Measurements from ENCODE around the gene RAB11FIP4.

Gene RAB11FIP4

DNA sequence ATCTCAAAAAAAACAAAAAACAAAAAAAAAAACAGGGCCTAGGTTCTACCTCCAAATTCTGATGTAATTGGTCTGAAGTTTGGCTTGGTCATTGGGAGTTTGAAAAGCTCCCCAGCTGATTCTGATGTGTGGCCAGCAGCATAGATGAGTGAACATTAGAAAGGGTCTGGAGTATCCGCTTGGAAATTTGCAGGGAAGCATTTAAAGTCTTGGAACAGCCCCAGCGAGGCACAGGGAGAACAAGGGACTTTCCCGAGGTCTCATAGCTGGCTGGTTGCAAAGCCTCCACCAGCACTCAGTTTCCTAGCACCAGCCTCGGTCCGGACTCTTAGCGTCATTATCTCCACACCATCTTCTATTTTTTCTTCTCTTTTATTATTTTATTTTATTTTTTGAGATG lies 70.8 kb downstream of the RAB11FIP4 start:
- DNase-seq: no peak

DNA sequence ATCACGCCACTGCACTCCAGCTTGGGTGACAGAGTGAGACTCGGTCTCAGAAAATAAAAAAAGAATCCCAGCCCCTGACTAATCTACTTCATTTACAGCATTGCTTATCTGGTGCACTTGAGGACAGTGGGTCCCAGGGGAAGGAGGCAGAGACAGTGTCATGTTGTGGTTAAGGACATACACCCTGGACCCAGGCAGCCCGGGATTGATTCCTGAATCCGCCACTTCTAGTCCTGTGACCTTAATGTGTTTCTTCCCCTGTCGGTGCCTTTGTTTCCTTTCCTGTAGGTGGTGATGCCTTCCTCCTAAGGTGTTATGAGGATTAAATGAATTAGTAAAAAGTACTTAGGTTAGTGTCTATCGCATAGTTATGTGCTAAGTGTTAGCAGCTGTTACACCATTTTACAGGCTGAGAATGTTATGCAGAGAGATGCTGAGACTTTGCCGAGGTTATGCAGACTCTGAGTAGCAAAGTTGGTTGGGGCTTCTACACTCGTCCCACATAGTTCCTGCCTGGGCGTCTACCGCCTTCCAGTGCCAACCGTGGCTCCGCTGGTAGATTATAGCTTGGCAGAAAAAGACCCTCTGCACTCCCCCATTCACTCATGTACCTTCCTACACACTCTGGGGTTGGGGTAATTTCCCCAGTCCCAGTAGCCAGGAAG lies 74.8 kb downstream of the RAB11FIP4 start:
- no peak for DNase-seq

DNA sequence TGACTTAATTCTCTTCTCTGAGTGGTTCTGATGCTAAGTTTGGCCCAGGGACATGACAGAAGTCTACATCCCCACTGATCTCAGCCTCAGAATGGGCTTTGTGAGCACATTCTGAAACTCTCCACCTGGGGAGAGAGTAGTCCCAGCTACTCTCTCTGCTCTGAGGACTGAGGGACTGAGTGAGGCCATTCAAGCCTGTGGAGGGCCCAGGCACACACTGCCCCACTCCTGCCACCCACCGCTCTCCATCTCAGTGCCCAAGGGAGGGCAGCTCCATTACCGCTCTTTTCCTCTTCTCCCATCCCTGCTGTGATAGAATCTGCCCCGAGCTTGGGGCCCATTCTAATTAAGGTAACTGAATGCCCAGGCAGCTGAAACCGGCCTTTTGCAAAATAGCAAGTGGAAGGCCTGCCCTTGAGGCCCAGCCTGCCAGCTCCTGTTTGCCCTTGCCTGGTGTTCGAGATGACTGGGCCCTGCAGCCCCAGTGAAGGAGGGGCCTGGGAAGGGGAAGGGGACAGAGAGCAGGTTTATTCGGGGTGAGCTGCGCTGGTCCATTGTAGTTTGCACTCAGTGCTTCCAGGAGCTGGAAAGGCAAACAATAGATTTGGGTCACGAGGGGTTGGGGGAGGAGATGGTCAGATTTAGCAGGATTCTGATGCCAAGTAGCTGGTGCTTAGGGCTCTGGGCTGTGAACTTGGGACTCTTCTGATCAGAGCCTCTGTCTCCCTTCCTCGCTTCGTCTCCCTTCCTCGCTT lies 76.2 kb downstream of the RAB11FIP4 start:
- no peak for DNase-seq

DNA sequence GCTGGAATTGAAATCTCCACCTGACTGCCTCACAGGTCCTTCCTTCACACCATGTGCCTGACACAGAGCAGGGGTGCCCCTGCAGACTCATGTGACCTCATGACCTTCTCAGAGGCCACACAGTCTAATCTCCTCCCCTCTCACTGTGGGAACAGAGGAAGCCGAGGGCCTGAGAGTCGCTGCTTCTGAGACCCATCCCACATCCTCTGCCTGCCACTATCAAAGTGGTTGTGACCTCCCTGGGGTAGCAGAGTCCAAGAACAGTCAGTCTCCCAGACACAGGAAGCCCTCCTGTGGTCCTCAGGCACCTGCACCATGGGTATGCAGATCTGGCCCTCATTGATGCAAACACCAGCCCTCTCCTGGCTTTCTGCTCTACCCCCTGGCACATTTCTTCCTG lies 78.5 kb downstream of the RAB11FIP4 start:
- DNase-seq: no peak

DNA sequence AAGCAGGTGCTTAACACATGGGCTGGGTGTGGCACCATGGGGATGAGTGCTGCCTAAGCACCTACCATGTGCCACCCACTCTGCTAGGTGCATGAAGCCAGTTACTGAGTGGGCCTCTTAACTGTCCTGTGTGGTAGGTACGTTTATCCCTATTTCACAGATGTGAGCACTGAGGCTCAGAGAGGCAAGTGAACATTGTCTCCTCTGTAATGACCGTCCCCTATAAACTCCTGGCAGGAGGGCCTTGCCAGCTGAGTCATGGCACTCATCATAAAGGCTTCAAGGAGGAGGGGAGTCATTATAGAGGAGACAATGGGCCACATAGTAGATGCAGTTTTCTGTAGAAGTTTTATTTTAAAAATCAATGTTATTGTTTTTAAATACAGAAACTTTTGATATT lies 79.1 kb downstream of the RAB11FIP4 start:
- no peak for DNase-seq

DNA sequence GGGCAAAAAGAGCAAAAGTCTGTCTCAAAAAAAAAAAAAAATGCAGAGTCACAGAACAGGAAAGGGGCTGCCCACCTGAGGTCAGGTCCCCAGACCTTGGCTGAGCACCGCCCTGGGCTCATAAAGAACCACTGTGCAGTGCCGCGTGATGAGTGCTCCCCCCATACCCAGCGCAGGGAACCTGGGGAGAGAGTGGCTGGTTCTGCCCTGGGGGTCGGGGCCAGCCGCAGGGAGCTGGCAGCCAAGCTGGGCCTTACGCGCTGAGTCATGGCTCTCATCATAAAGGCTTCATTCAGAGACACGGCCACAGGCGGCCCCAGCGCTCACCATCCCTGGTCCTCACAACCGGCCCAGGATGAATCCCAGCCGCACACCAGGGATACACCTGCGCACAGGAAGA lies 80.7 kb downstream of the RAB11FIP4 start:
- no peak for DNase-seq

DNA sequence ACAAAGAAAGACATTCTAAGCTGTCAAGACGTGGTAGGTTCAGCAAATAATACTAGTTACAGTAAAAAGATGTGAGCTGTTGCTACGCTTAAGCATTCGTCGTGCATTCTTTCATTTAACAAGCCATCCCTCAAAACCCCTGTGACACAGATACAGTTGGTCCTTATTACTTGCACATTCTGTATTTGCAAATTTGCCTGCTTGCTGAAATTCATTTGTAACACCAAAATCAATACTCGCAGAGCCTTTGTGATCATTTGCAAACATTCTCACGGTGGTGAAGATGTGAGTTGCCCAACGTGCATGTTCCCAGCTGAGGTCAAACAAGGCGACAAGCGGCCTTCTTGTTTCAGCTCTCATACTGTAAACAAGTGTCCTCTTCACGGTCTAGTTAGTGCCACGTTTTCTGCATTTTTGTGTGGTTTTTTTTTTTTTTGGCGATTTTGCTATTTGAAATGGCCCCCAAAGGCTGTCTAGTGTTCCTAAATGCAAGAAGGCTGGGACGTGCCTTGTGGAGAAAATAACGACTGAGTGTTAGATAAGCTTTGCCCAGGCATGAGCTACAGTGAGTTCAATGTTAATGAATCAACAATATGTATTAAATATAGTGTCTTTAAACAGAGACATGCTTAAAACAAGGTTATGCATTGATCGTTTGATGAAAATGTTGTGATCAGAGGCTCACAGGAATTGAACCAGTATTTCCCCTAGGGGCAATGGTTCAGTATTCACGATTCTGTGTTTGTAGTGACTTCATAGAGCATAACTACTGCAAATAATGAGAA lies 84.1 kb downstream of the RAB11FIP4 start:
- DNase-seq: no peak

DNA sequence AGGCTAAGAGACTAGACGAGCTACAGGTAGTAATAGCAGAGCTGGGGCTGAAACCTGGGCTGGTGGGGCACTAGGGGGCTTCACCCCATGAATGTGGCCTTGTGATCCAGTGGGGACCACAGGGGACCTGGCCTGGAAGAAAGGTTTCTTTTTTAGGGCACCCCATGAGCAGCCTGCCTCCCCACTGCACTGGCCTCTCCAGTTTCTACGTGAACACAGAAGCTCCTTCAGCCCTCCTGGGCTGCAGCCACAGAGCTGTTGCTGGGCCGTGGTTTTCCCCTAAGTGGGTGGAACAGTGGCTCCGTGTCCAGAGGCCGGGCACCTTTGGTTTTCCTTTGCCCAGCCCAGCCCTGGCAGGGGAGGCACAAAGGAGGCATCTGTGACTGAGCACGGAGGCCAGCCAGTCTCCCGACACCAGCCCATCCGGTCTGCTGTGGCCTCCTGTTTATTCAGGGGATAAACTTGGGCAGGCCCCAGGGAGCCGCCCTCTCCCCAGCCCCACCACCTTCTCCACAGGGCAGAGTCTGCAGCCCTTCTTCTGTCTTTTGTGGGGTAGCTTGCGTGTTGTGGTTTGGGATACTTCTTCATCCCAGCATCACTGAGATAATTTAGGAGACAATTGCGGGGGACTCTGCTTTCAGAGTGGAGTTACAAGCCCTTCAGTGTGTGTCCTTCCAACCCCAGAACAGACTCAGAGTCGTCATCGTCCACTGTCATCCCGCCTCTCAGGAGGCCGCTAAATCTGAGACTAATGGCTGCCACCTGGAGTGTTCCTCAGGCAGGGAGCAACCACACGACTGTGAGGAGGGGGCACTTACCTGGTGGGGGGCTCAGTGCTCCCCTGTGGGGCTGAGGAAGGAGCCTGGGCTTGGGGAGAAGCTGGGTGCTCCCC lies 85.3 kb downstream of the RAB11FIP4 start:
- no peak for DNase-seq

DNA sequence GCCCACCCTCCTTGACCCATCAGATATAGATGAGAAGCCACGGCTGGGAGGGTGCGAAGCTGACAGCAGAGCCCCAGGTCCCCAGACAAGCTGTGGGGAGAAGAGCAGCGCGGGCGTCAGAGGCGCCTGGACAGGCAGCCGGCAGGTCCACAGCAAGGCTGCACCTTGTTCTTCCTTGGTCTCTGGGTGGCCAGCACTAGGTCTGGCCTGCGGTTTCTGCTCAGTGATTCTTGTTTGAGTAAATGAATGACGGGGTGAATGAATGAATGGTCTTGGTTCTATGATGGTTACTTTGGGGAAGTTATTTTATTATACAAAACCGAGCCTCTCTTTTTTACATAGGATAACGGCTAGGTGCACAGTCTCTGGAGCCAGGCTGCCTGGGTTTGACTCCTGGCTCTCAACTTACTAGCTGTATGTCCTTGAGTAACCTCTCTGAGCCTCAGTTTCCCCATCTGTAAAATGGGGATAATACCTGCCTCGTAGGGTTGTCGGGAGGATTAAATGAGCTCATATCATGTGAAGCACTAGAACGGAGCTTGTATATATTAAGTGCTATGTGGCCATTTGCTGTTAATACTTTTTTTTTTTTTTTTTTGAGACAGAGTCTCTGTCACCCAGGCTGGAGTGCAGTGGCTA lies 86.1 kb downstream of the RAB11FIP4 start:
- no peak for DNase-seq

DNA sequence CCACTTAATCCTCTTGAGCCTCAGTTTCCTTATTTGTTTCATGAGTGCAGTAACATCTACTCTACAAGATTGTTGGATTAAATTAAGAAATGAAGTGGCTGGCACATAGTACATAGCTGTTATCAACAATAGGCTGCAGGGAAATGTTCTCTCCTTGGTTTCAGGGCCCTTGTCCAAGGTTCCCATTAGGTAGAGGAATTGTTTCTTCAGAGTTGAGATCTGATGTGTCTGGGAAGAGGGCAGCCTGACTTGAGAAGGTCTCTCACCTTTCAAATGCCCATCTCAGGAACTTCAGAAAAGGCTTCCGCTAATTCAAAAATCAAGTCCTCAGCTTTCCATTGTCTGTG lies 87.6 kb downstream of the RAB11FIP4 start:
- DNase-seq: no peak

DNA sequence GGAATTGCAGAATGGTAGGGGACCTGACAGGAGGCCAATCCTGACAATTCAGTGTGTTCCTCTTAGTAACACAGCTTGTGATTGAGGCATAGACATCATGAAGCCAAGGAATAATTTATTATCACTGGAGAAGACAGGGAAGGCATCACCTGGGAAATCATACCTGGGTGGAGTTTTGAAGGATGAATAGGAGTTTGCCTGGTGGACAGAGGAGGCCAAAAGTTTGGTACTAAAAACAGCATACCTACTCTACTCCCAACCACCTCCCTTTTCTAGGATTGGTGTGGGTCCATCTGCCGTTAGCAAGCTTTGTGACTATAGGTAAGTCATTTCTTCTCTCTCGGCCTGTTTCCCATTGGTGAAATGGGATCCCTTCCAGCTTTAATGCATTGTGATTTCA lies 88.0 kb downstream of the RAB11FIP4 start:
- no peak for DNase-seq

DNA sequence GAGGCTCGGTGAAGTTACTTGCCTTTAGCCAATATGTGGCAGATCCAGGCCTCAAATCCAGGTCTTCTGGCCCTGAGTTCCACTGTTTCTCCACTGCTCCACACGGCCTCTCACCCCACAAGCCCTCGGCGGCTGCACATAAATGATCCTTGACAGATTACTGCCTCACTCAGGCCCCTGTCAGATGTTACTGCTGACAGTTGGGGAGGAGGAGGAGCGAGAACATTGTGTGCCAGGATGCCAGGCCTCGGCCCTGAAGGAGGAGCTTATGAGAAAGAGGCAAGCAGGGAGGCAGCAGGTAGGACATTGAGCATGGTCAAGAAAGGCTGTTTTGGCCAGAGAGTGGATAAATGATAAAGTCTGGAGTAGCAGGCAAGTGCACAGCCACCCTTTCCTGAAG lies 88.6 kb downstream of the RAB11FIP4 start:
- DNase-seq: no peak

DNA sequence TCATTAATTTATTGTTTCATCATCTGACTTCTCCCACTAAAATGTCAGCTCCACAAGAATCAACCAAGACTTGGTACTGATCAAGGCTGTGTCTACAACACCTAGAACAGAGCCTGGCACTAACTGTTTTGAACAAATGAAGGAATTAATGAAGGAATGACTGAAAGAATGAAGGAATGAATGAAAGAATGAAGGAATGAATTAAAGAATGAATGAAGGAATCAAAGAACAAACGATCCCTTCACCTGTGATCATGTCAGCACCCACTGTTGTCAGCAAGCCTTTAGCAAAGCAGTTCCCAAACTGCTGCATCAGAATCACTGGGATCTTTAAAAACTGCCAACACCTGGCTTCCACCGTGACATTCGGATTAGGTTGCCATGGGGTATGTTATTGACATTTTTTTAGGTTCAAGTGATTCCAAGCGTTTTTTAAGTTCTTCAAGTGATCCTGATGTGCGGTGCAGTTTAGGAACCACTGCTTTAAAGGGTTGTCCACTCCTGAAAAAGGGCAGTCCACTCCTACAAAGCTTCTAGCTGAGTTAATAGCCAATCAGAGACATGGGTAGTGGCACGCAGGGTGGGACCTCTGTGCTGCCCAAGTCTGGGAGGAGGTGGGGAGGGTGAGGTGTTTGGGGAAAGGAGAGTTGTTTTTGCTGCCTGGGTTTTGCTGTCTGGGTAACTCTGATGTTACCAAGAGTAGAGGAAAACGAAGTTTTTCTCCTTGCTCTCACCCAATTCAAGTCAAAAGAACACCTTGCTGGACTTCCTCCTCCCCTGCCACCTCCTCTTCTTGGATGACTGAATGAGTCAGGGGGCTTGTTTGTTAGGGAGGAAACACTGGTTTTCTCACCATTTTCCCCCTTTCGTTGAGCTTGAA lies 89.7 kb downstream of the RAB11FIP4 start:
- DNase-seq: no peak

DNA sequence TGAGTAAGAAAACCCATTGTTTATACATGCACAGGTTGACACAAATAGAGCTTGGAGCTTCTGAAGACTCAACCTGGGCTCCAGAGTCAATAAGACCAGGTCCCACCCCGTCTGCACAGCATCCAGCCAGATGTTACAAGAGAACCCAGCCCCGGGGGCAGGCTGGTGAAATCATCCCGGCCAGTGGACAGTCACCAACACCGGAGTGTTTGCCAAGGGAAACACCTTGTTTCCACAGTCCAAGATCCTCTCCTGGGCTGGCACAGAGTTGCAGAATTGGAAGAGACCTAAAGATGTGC lies 90.3 kb downstream of the RAB11FIP4 start:
- DNase-seq: no peak

DNA sequence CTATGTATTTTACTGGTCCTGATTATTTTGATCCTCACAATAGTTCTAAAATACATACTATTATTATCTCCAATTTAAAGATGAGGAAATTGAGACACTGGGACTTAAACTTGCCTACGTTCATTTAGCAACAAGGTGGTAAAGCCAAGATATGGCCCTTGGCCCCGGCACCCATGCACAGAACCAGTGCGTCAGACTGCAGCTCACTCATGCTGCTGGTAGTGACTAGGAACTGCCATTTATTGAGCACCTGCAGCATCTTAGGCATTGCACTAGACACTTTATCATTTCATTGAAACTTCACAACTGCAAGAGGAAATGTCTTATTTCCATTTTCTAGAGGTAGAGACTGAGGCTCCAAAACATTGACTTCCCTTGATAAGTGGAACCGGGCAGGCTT lies 93.3 kb downstream of the RAB11FIP4 start:
- no peak for DNase-seq

DNA sequence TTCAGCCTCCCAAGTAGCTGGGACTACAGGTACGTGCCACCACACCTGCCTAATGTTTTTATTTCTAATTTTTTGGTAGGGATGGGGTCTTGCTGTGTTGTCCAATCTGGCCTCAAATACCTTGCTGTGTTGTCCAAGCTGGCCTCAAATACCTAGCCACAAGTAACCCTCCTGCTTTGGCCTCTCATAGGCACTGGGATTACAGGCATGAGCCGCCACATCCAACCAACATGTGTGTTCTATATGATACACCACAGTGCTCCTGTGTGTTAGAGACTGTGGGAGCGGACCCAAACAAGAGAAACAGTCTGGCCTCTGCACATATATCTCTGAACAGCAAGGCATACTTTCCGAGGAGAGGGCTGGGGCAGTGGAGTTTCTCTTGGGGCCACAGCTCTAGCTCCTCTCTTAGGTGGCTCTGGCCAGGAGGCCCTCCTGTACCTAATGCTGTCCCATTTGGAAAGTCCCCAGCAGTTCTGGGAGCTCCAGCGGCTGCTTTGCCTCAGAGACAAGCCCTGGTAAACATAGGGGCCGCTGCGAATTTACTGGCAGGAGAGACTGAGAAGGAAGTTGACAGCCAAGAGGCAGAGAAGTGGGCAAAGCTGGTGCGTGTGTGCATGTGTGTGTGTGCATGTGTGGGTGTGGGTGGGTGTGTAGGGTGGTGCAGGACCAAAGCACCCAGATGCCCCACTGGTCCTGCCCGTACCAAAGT lies 95.0 kb downstream of the RAB11FIP4 start:
- no peak for DNase-seq

DNA sequence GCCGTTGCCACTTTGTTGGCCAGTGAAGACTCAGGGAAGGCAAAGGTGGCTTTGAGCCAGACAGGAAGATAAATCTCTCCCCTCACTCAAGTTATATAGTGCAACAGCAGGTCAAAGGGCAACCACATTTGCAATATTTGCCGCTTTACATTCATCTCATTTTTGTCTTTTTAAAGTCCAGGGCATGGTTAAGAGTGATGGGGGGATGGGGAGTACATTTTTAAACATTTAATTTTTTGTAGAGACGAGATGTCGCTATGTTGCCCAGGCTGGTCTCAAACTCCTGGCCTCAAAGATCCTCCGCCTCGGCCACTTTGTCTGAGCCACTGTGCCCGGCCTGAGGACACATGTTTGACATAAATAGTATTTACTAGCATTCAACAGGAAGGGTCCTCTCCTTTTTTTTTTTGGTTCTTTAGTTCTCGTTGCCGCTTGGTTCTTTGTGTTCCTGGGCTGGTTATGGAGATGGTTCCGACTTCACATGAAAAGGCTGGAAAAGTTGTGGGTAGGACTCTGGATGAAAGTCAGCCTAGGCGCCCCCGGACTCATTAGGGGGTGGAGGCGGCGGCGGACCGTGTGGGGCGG lies 95.7 kb downstream of the RAB11FIP4 start:
- no peak for DNase-seq

DNA sequence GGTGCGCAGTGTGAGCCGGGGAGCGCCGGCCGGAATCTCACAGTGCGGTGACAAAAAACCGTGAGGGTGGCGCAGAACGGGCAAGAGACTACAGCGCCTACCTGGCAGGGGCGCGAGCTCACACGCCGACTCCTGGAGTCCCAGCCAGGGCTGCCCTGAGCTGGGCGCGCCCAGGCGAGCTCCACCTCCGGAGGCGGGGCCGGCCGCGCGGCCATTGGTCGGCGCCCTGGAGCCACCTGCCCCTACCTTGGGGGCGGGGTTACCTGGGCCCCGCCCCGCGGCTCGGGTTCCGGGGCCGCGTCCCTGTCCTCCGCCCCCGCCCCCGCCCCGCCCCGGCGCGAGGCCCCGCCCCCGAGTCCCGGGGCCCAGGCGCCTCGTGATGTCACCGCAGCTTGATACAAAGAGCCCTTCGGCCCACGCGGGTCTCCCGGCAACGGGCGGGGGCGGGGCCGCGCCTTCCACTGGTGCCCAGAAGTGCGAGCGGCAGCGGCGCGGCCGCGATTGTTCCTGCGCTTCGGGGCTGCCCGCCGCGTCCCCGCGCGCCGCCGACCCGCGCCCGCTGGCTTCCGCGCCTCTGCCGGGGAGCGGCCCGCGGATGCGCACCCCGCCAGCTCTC lies 96.3 kb downstream of the RAB11FIP4 start:
- peak; percentile 96 for DNase-seq

DNA sequence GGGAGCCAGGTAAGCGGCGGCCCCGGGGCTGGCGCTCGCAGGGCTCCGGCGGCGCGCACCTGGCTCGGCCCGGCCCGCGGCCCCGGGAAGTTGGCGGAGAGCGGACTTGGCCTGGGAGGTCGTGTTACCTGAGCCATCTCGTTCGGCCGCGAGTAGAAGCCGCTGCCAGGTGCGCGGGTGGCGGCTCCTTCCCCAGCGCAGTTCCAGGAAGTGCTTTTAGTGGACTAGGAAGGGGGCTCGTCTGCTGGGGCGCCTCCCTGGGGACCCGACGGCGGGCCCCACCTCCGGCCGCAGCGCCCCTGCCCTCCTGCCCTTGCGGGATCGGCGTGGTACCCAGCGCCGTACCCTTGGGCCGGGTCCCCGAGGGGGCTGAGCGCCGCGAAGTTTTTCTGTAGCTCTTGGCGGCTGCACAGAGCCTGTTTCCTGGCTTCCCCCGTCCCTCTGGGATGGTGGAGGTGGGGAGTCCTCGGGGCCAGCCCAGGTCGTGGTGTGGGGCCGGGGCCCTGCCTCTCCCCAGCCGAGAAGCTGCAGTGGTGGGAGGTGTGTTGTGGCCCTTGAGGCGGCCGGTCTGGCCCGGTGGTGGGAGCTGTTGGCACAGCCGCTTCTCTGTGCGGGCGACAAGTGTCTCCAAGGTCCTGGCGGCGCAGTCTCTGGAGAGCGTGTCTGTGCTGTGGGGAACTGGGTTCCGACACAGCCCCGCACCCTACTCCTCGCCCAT lies 96.9 kb downstream of the RAB11FIP4 start:
- peak; percentile 28 for DNase-seq

DNA sequence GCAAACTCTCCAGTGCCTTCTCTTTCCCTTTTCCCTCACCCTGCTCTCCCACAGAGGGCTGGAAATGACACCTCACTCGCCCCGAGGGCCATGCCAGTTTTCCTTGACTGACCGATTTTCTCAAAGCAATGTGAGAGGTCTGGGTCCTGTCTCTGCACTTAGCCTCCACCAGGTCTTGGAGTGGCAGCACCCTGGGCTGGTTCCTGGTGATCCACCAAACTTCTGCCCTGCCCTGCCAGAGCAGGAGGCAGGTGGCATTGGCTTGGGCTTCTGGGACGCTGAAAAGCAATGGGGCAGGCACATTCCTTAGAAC lies 97.5 kb downstream of the RAB11FIP4 start:
- DNase-seq: no peak
